Measurements from ENCODE around the gene DHX58. TPM values are rescaled to one million over a fixed set of nuclear protein-coding genes. Genes with fewer than 3 reads are reported as not detected.

DHX58 gene
- total and polyA plus RNA-seq, 10 of the 15 experiments (the other 5 are each of a cell fraction or from before 2014, with no cell fraction given), result 3.5 to 69.8 (median 16.4) TPM

- SMC1A ChIA-PET (ENCODE audit: uncharacterized antibody, unreplicated experiment), result no interaction called here
- no peak overlapping the region for H3K4me3 ChIP-seq
- FAIRE-seq (no peak), ATAC-seq (no peak), DNase-seq (ENCODE audit: low read depth, low spot score) (no peak)
- H3K27ac ChIP-seq (ENCODE audit: control insufficient read depth, insufficient read depth), result no peak overlapping the region
- no peak overlapping the region for H2AFZ ChIP-seq (ENCODE audit: control insufficient read depth, low read depth, low read length)
- no peaks in the 10 kb centered on the region for H3K9me3 ChIP-seq (replicated peaks; ENCODE audit: control insufficient read depth, insufficient read depth, low read length)
- H3K36me3 ChIP-seq (ENCODE audit: control insufficient read depth in 2 of 2, insufficient read depth in 2 of 2, low read length in 1 of 2), result no peaks in the 10 kb centered on the region
- no peaks in the 10 kb centered on the region for H3K79me2 ChIP-seq (ENCODE audit: control insufficient read depth, insufficient read depth, low read length)
- CTCF ChIA-PET, result interaction anchor here (1.9 to 2.4 kb wide), 2 partner anchors 8 to 10 kb away, joined by 6 to 10 read pairs; no protein-coding TSS in a partner anchor
- in situ Hi-C loops (cut with MboI) (no loop called here), intact Hi-C loops (cut with micrococcal nuclease; ENCODE audit: unreplicated experiment) (no loop called here)
- H4K20me1 ChIP-seq (ENCODE audit: control insufficient read depth, insufficient read depth), result no peaks in the 10 kb centered on the region
- TF ChIP-seq E2F4 (IDR thresholded peaks at IDR 0.05; ENCODE audit: low read depth, low read length), result no peak
- no peak for TF ChIP-seq PML (IDR thresholded peaks at IDR 0.05; ENCODE audit: low read length)
- no peak for TF ChIP-seq WRNIP1 (IDR thresholded peaks at IDR 0.05; ENCODE audit: borderline replicate concordance, low read depth, low read length)
- no peak for TF ChIP-seq BMI1 (IDR thresholded peaks at IDR 0.05; ENCODE audit: borderline replicate concordance)
- TF ChIP-seq NFXL1 (IDR thresholded peaks at IDR 0.05; ENCODE audit: borderline replicate concordance), result no peak
- TF ChIP-seq EZH2 (IDR thresholded peaks at IDR 0.05; ENCODE audit: borderline replicate concordance, control insufficient read depth, low read depth, low read length), result no peak
- no peak for TF ChIP-seq ZSCAN29 (IDR thresholded peaks at IDR 0.05)
- no peak for TF ChIP-seq EGR1 (IDR thresholded peaks at IDR 0.05; ENCODE audit: borderline replicate concordance in 1 of 2, low read depth in 2 of 2, low read length in 2 of 2)
- TF ChIP-seq POU2F2 (IDR thresholded peaks at IDR 0.05; ENCODE audit: borderline replicate concordance, low read depth, low read length), result no peak
- no peak for TF ChIP-seq CHD4 (IDR thresholded peaks at IDR 0.05)
- TF ChIP-seq ZBTB11 (CRISPR knock-in tag; IDR thresholded peaks at IDR 0.05), result no peak
- no peak for TF ChIP-seq TCF3 (IDR thresholded peaks at IDR 0.05; ENCODE audit: borderline replicate concordance, insufficient read depth, low read depth, low read length)
- no peak for TF ChIP-seq E2F8 (IDR thresholded peaks at IDR 0.05; ENCODE audit: low read depth, partially characterized antibody)
- TF ChIP-seq RELA (IDR thresholded peaks at IDR 0.05; ENCODE audit: borderline replicate concordance, partially characterized antibody), result no peak
- no peak for TF ChIP-seq KAT2A (conservative IDR thresholded peaks at IDR 0.05; ENCODE audit: control insufficient read depth, low read depth, low read length)
- POLR2A ChIA-PET, result no interaction called here
- H3K9ac ChIP-seq (ENCODE audit: control insufficient read depth, insufficient read depth, low read length), result no peak overlapping the region
- no TSS peak for BruUV-seq (replicated peaks)
- peaks cover 7 to 9% of the 10 kb centered on the region in 2 experiments for H3K27me3 ChIP-seq (replicated peaks in 1 of 2; ENCODE audit: control insufficient read depth in 2 of 2, insufficient read depth in 2 of 2, low read length in 1 of 2)
- H3K4me2 ChIP-seq (ENCODE audit: control insufficient read depth, insufficient read depth), result no peak overlapping the region
- RAD21 ChIA-PET (ENCODE audit: unreplicated experiment), result no interaction called here
- no peaks in the 10 kb centered on the region for H3K4me1 ChIP-seq (ENCODE audit: control insufficient read depth, insufficient read depth, low read length)
- WGBS (ENCODE audit: insufficient coverage, insufficient replicate concordance, low lambda C conversion rate, missing lambda C conversion rate), result 39% methylated on average over 6 of the region's 6 CpGs
Measured at GRCh38 chr17:42075789-42076188, 36.7 kb downstream of the DHX58 start.
